HL-60 (cell line): ENCODE results near the gene CACNA1C.

Source experiments
- CTCF ChIP-seq: IDR thresholded peaks from one replicate; pipeline ENCODE4 v1.5.1; 2011; ENCODE audit warnings: low read length, control low read depth, inconsistent platforms; ENCODE audit not compliant: insufficient read depth
- POLR2AphosphoS5 ChIP-seq: IDR thresholded peaks from 2 replicates; pipeline ENCODE4 v1.6.1; 2012; ENCODE audit warnings: low read depth
- REST ChIP-seq: IDR thresholded peaks from 2 replicates; pipeline ENCODE4 v1.6.1; 2012; ENCODE audit warnings: low read depth; ENCODE audit not compliant: insufficient replicate concordance

DNA sequence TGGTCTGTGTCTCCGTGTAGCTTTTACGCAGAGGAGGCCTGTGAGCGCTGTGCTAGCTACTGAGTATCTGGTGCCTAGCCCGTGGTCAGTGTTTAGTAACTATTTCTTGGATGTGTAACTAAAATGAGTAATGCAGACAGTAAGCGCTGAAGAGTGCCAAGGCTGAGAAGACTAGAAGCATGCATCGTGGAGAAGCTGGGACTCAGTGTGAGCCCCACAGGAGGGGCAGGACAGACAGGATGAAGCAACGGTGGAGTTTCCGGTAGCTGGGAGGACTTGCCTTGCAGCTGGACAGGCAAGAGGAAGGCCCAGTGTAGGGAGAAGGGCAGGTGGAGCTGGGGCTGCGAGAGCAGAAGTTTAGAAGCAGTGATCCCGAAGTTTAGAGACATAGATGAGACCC lies 508.6 kb downstream of the CACNA1C start:
- TF ChIP-seq CTCF (no peak), POLR2AphosphoS5 (no peak), REST (no peak)
